ENCODE data around the gene LHFPL3. TPM values are rescaled to one million over a fixed set of nuclear protein-coding genes. Genes with fewer than 3 reads are reported as not detected.
A peak's percentile ranks its signal among the peaks of the same experiment; 100 is the strongest.
"Not testable (repeated sequence)": the region's sequence is repeated elsewhere in the genome, so short reads cannot be mapped to it uniquely, and the experiment has no call there.

Gene LHFPL3
- polyA plus RNA-seq, 1 donor: 10.0 TPM

GRCh38 chr7:104898434-104898833, 570.0 kb downstream of the LHFPL3 start:
- no peak for DNase-seq

GRCh38 chr7:104900525-104901239, 572.3 kb downstream of the LHFPL3 start:
- no peak for DNase-seq

GRCh38 chr7:104901240-104901619, 572.8 kb downstream of the LHFPL3 start:
- DNase-seq: no peak

GRCh38 chr7:104902183-104902582, 573.8 kb downstream of the LHFPL3 start:
- no peak for DNase-seq

- DNase-seq: no peak
Measured at GRCh38 chr7:104903044-104903443, 574.6 kb downstream of the LHFPL3 start.

- DNase-seq: no peak
Measured at GRCh38 chr7:104903846-104904245, 575.4 kb downstream of the LHFPL3 start.

- DNase-seq: no peak
Measured at GRCh38 chr7:104906032-104906431, 577.6 kb downstream of the LHFPL3 start.

- no peak for DNase-seq
Measured at GRCh38 chr7:104906556-104906955, 578.2 kb downstream of the LHFPL3 start.

GRCh38 chr7:104908636-104909035, 580.2 kb downstream of the LHFPL3 start:
- no peak for DNase-seq

- no peak for DNase-seq
Measured at GRCh38 chr7:104909096-104909495, 580.7 kb downstream of the LHFPL3 start.

GRCh38 chr7:104914421-104914820, 586.0 kb downstream of the LHFPL3 start:
- DNase-seq: no peak

- no peak for DNase-seq
Measured at GRCh38 chr7:104921596-104921995, 593.2 kb downstream of the LHFPL3 start.

GRCh38 chr7:104922182-104923009, 594.0 kb downstream of the LHFPL3 start:
- DNase-seq: no peak

- peak; percentile 85 for DNase-seq
Measured at GRCh38 chr7:104923010-104923421, 594.6 kb downstream of the LHFPL3 start.

GRCh38 chr7:104926189-104926588, 597.8 kb downstream of the LHFPL3 start:
- not testable (repeated sequence) for DNase-seq

- peak; percentile 68 for DNase-seq
Measured at GRCh38 chr7:104926601-104927041, 598.2 kb downstream of the LHFPL3 start.

- DNase-seq: peak; percentile 56
Measured at GRCh38 chr7:104927055-104927454, 598.7 kb downstream of the LHFPL3 start.

- no peak for DNase-seq
Measured at GRCh38 chr7:104928721-104929400, 600.5 kb downstream of the LHFPL3 start.

- no peak for DNase-seq
Measured at GRCh38 chr7:104929921-104930320, 601.5 kb downstream of the LHFPL3 start.

GRCh38 chr7:104931181-104931781, 602.9 kb downstream of the LHFPL3 start:
- no peak for DNase-seq

- no peak for DNase-seq
Measured at GRCh38 chr7:104933022-104933421, 604.6 kb downstream of the LHFPL3 start.

- no peak for DNase-seq
Measured at GRCh38 chr7:104933521-104933988, 605.2 kb downstream of the LHFPL3 start.

Data from left kidney (tissue), 2 donors.